Sigmoid colon (tissue), 7 donors: Measurements from ENCODE around the gene ANKRD44. TPM values are rescaled to one million over a fixed set of nuclear protein-coding genes. Genes with fewer than 3 reads are reported as not detected.

Experiments
- DNase-seq: peaks from one replicate; pipeline ENCODE4 v3.0.0-alpha.2; 2019
- H3K27ac ChIP-seq, 4 donors: fragments of 200-600 bp; sonication (generic); one replicate each; pipeline ENCODE4 v1.5.1; 2016 to 2019; ENCODE audit warnings: mild to moderate bottlenecking in 1 of 4
- H3K27me3 ChIP-seq, 3 donors: fragments of 200-600 bp; sonication (generic); one replicate each; pipeline ENCODE4 v1.5.1; 2019; ENCODE audit warnings: mild to moderate bottlenecking in 1 of 3
- H3K36me3 ChIP-seq, 4 donors: fragments of 200-600 bp; sonication (generic); one replicate each; pipeline ENCODE4 v1.5.1; 2016 to 2019
- H3K4me1 ChIP-seq, 4 donors: fragments of 200-600 bp; sonication (generic); one replicate each; pipeline ENCODE4 v1.5.1; 2017 to 2019
- H3K4me3 ChIP-seq, 4 donors: fragments of 200-600 bp; sonication (generic); one replicate each; pipeline ENCODE4 v1.5.1; 2017 to 2019; ENCODE audit warnings: mild to moderate bottlenecking in 2 of 4, moderate library complexity in 1 of 4
- H3K9me3 ChIP-seq, 4 donors: fragments of 200-600 bp in 3 of 4; sonication (generic) in 3 of 4; one replicate each; pipeline versions ENCODE4 v1.5.1 to v1.6.1; 2013 to 2019
- EP300 ChIP-seq, 4 donors: sonication (generic); formaldehyde crosslinking; IDR thresholded peaks; one replicate each; pipeline ENCODE4 v1.6.1; 2017; ENCODE audit warnings: antibody characterized with exemption in 4 of 4
- POLR2A ChIP-seq, 2 donors: fragments of 450-650 bp; IDR thresholded peaks; one replicate each; pipeline ENCODE4 v1.6.1; 2016; ENCODE audit warnings: antibody characterized with exemption in 2 of 2, mild to moderate bottlenecking in 2 of 2, moderate library complexity in 2 of 2
- POLR2AphosphoS5 ChIP-seq, 4 donors: sonication (generic); formaldehyde crosslinking; IDR thresholded peaks; one replicate each; pipeline ENCODE4 v1.6.1; 2017; ENCODE audit warnings: antibody characterized with exemption in 4 of 4
- WGBS, 2 donors: extraction: QIAGEN DNeasy Blood & Tissue Kit; methylation state at CpG; one replicate each; pipeline ENCODE4 v1.1.7; 2013; 5-methylcytosine and 5-hydroxymethylcytosine counted together
- intact Hi-C: fragments of 100-400 bp; cut with DNase I; formaldehyde crosslinking; loops from one replicate; pipeline ENCODE4 v1.15.1; 2023
- polyA plus RNA-seq, 3 donors: library from polyadenylated mRNA; stranded (reverse); fragments of 200-250 nt; gene quantifications; one replicate each; pipeline ENCODE4 v1.2.3, GENCODE V29; 2013
- total RNA-seq, 4 donors: library from RNA; depleted of rRNA; stranded (reverse); fragments of >200 nt; gene quantifications; one replicate each; pipeline ENCODE4 v1.1.0, GENCODE V29; 2016
- TF ChIP-seq, protein P1 (sequence below), 4 experiments: fragments of 450-650 bp in 3 of 4; fragments of 200-600 bp in 1 of 4; IDR thresholded peaks; one replicate each; pipeline ENCODE4 v1.5.1; 2016 to 2019; ENCODE audit warnings: antibody characterized with exemption in 4 of 4, mild to moderate bottlenecking in 3 of 4, moderate library complexity in 2 of 4
- donor health status: healthy with polysubstance abuse.
- donor health status: Bipolar disorder and iron deficiency.
- donor health status: healthy.

The ANKRD44 gene
- total and polyA plus RNA-seq, 7 donors = 1.2 to 41.1 (median 34.2) TPM

- TF ChIP-seq POLR2AphosphoS5 (IDR thresholded peaks at IDR 0.05) (no peak), POLR2A (IDR thresholded peaks at IDR 0.05) (no peak), EP300 (IDR thresholded peaks at IDR 0.05) (no peak)
- TF ChIP-seq, protein P1, sequence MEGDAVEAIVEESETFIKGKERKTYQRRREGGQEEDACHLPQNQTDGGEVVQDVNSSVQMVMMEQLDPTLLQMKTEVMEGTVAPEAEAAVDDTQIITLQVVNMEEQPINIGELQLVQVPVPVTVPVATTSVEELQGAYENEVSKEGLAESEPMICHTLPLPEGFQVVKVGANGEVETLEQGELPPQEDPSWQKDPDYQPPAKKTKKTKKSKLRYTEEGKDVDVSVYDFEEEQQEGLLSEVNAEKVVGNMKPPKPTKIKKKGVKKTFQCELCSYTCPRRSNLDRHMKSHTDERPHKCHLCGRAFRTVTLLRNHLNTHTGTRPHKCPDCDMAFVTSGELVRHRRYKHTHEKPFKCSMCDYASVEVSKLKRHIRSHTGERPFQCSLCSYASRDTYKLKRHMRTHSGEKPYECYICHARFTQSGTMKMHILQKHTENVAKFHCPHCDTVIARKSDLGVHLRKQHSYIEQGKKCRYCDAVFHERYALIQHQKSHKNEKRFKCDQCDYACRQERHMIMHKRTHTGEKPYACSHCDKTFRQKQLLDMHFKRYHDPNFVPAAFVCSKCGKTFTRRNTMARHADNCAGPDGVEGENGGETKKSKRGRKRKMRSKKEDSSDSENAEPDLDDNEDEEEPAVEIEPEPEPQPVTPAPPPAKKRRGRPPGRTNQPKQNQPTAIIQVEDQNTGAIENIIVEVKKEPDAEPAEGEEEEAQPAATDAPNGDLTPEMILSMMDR (IDR thresholded peaks at IDR 0.05) = no peak
- no peaks in the 10 kb centered on the region for H3K27me3 ChIP-seq
- H3K27ac ChIP-seq = no peak overlapping the region
- no peak overlapping the region for H3K4me3 ChIP-seq
- WGBS, 2 donors = 76 to 79% methylated on average over 6 of the region's 6 CpGs
- H3K36me3 ChIP-seq = peaks cover 0 to 22% (median 0%) of the 10 kb centered on the region in 4 donors
- no peak for DNase-seq
- intact Hi-C loops = no loop called here
- H3K9me3 ChIP-seq = no peaks in the 10 kb centered on the region
- peaks cover 0 to 29% (median 21%) of the 10 kb centered on the region in 4 donors for H3K4me1 ChIP-seq
These were observed 188.7 kb downstream of the ANKRD44 start for GRCh38 chr2:197121756-197122385.

DNA sequence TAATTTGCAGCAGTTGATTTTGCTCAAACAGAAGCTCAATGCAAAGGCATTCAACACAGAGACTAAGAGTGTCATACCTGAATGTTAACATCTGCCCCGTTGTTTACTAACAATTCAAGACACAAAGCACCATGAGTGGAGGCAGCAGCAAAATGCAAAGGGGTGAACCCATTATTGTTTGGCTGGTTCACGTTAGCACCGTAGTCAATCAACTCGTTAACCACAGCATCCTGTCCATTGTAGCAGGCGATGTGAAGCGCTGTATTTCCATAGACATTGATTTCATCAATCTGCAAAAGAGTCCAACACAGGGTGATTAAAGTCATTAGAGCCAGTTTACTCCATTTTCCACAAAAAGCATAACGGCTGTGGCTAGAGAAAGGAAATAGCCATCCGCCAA, 189.3 kb downstream of the ANKRD44 start:
- Histone ChIP-seq H3K4me3 (no peak overlapping the region), H3K27me3 (no peaks in the 10 kb centered on the region), H3K36me3 (peaks cover 0 to 22% (median 0%) of the 10 kb centered on the region in 4 donors), H3K4me1 (peaks cover 0 to 29% (median 21%) of the 10 kb centered on the region in 4 donors), H3K27ac (no peak overlapping the region), H3K9me3 (no peaks in the 10 kb centered on the region)
- intact Hi-C loops = no loop called here
- DNase-seq = no peak
- TF ChIP-seq EP300 (IDR thresholded peaks at IDR 0.05) = no peak
- TF ChIP-seq, protein P1 (IDR thresholded peaks at IDR 0.05) = no peak
- TF ChIP-seq POLR2A (IDR thresholded peaks at IDR 0.05) = no peak
- no peak for TF ChIP-seq POLR2AphosphoS5 (IDR thresholded peaks at IDR 0.05)
- WGBS, 2 donors = 82 to 93% methylated on average over 8 of the region's 8 CpGs

- Histone ChIP-seq H3K27ac (no peak overlapping the region), H3K4me1 (peaks cover 0 to 4% (median 0%) of the 10 kb centered on the region in 4 donors), H3K4me3 (no peak overlapping the region), H3K36me3 (peaks cover 0 to 21% (median 0%) of the 10 kb centered on the region in 4 donors), H3K27me3 (no peaks in the 10 kb centered on the region), H3K9me3 (no peaks in the 10 kb centered on the region)
- intact Hi-C loops = loop anchor here (5.0 to 10.0 kb wide), 2 partner anchors 48 to 66 kb away; no protein-coding TSS in a partner anchor
- no peak for DNase-seq
- TF ChIP-seq, protein P1 (IDR thresholded peaks at IDR 0.05) = no peak
- TF ChIP-seq EP300 (IDR thresholded peaks at IDR 0.05) (no peak), POLR2AphosphoS5 (IDR thresholded peaks at IDR 0.05) (no peak), POLR2A (IDR thresholded peaks at IDR 0.05) (no peak)
- 79 to 90% methylated on average over 10 of the region's 10 CpGs for WGBS, 2 donors
These were observed 194.2 kb downstream of the ANKRD44 start for GRCh38 chr2:197116306-197116879.

DNA sequence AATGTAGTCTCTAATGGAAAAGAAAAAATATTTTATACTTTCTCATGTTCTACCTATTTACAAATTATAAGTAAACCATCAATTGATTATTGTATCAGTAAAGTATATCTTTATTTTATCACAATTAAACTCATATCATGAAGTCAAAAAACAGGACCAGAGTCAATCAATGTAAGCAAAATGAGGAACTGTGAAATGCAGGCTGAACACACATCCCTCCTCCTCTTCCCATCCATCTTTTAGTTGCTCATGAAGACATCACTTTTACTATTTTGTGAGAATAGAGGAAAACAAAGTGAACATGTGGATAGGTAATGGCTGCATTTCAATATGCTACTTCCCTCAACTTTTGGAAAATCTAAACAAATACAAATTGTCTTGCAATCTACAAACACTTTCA, 195.3 kb downstream of the ANKRD44 start:
- no peaks in the 10 kb centered on the region for H3K9me3 ChIP-seq
- intact Hi-C loops = loop anchor here (5.0 to 10.0 kb wide), 2 partner anchors 49 to 67 kb away; no protein-coding TSS in a partner anchor
- no peak overlapping the region for H3K27ac ChIP-seq
- H3K36me3 ChIP-seq = peaks cover 0 to 13% (median 0%) of the 10 kb centered on the region in 4 donors
- H3K27me3 ChIP-seq = no peaks in the 10 kb centered on the region
- peaks cover 0 to 4% (median 0%) of the 10 kb centered on the region in 4 donors for H3K4me1 ChIP-seq
- no peak for TF ChIP-seq EP300 (IDR thresholded peaks at IDR 0.05)
- no peak for TF ChIP-seq POLR2A (IDR thresholded peaks at IDR 0.05)
- no peak for TF ChIP-seq POLR2AphosphoS5 (IDR thresholded peaks at IDR 0.05)
- TF ChIP-seq, protein P1 (IDR thresholded peaks at IDR 0.05) = no peak
- no peak for DNase-seq
- H3K4me3 ChIP-seq = no peak overlapping the region
